ENCODE results near the gene FAM181A. TPM values are rescaled to one million over a fixed set of nuclear protein-coding genes. Genes with fewer than 3 reads are reported as not detected.

Gene FAM181A
- total and polyA plus RNA-seq, 2 donors, result 0.11 TPM; not detected in 1

- no peaks in the 10 kb centered on the region for H3K9me3 ChIP-seq (ENCODE audit: control insufficient read depth in 2 of 2, insufficient read depth in 1 of 2, low read length in 1 of 2)
- no peaks in the 10 kb centered on the region for H3K36me3 ChIP-seq (ENCODE audit: control insufficient read depth in 2 of 2, insufficient read depth in 2 of 2, low read length in 1 of 2)
- 95% methylated on average over 21 of the region's 21 CpGs for WGBS
- no peak overlapping the region for H3K4me3 ChIP-seq (ENCODE audit: low read length in 2 of 2)
- DNase-seq (ENCODE audit: low read depth in 6 of 9, low spot score in 9 of 9), result no peak
- no peak overlapping the region for H3K27ac ChIP-seq (ENCODE audit: low read depth in 1 of 2, low read length in 1 of 2)
- H3K4me1 ChIP-seq (ENCODE audit: control insufficient read depth in 2 of 2, insufficient read depth in 2 of 2, low read length in 2 of 2), result no peaks in the 10 kb centered on the region
- H3K27me3 ChIP-seq (ENCODE audit: control insufficient read depth in 2 of 2, insufficient read depth in 1 of 2, low read length in 1 of 2), result no peaks in the 10 kb centered on the region
Observed at GRCh38 chr14:93926245-93926872, 785 bp upstream of the FAM181A start.

- Histone ChIP-seq H3K9me3 (ENCODE audit: control insufficient read depth in 2 of 2, insufficient read depth in 1 of 2, low read length in 1 of 2) (no peaks in the 10 kb centered on the region), H3K4me1 (ENCODE audit: control insufficient read depth in 2 of 2, insufficient read depth in 2 of 2, low read length in 2 of 2) (no peaks in the 10 kb centered on the region), H3K27me3 (ENCODE audit: control insufficient read depth in 2 of 2, insufficient read depth in 1 of 2, low read length in 1 of 2) (no peaks in the 10 kb centered on the region), H3K36me3 (ENCODE audit: control insufficient read depth in 2 of 2, insufficient read depth in 2 of 2, low read length in 1 of 2) (no peaks in the 10 kb centered on the region), H3K4me3 (ENCODE audit: low read length in 2 of 2) (no peak overlapping the region), H3K27ac (ENCODE audit: low read depth in 1 of 2, low read length in 1 of 2) (no peak overlapping the region)
- WGBS, result 66% methylated on average over 6 of the region's 6 CpGs
- DNase-seq (ENCODE audit: low read depth in 6 of 9, low spot score in 9 of 9), result no peak
Observed at GRCh38 chr14:93927800-93928145, 629 bp downstream of the FAM181A start.

GRCh38 chr14:93928184-93929047, 1.3 kb downstream of the FAM181A start:
- no peak for DNase-seq (ENCODE audit: low read depth in 6 of 9, low spot score in 9 of 9)
- WGBS, result 94% methylated on average over 26 of the region's 26 CpGs
- no peaks in the 10 kb centered on the region for H3K36me3 ChIP-seq (ENCODE audit: control insufficient read depth in 2 of 2, insufficient read depth in 2 of 2, low read length in 1 of 2)
- H3K27ac ChIP-seq (ENCODE audit: low read depth in 1 of 2, low read length in 1 of 2), result no peak overlapping the region
- H3K9me3 ChIP-seq (ENCODE audit: control insufficient read depth in 2 of 2, insufficient read depth in 1 of 2, low read length in 1 of 2), result no peaks in the 10 kb centered on the region
- H3K4me1 ChIP-seq (ENCODE audit: control insufficient read depth in 2 of 2, insufficient read depth in 2 of 2, low read length in 2 of 2), result no peaks in the 10 kb centered on the region
- no peaks in the 10 kb centered on the region for H3K27me3 ChIP-seq (ENCODE audit: control insufficient read depth in 2 of 2, insufficient read depth in 1 of 2, low read length in 1 of 2)
- no peak overlapping the region for H3K4me3 ChIP-seq (ENCODE audit: low read length in 2 of 2)

GRCh38 chr14:93929048-93929535, 1.9 kb downstream of the FAM181A start:
- no peak for DNase-seq (ENCODE audit: low read depth in 6 of 9, low spot score in 9 of 9)
- no peaks in the 10 kb centered on the region for H3K9me3 ChIP-seq (ENCODE audit: control insufficient read depth in 2 of 2, insufficient read depth in 1 of 2, low read length in 1 of 2)
- no peak overlapping the region for H3K4me3 ChIP-seq (ENCODE audit: low read length in 2 of 2)
- 91% methylated on average over 13 of the region's 13 CpGs for WGBS
- H3K4me1 ChIP-seq (ENCODE audit: control insufficient read depth in 2 of 2, insufficient read depth in 2 of 2, low read length in 2 of 2), result no peaks in the 10 kb centered on the region
- no peaks in the 10 kb centered on the region for H3K36me3 ChIP-seq (ENCODE audit: control insufficient read depth in 2 of 2, insufficient read depth in 2 of 2, low read length in 1 of 2)
- no peak overlapping the region for H3K27ac ChIP-seq (ENCODE audit: low read depth in 1 of 2, low read length in 1 of 2)
- no peaks in the 10 kb centered on the region for H3K27me3 ChIP-seq (ENCODE audit: control insufficient read depth in 2 of 2, insufficient read depth in 1 of 2, low read length in 1 of 2)

GRCh38 chr14:93929657-93930056, 2.5 kb downstream of the FAM181A start:
- 95% methylated on average over 11 of the region's 11 CpGs for WGBS
- Histone ChIP-seq H3K4me1 (ENCODE audit: control insufficient read depth in 2 of 2, insufficient read depth in 2 of 2, low read length in 2 of 2) (no peaks in the 10 kb centered on the region), H3K36me3 (ENCODE audit: control insufficient read depth in 2 of 2, insufficient read depth in 2 of 2, low read length in 1 of 2) (no peaks in the 10 kb centered on the region), H3K4me3 (ENCODE audit: low read length in 2 of 2) (no peak overlapping the region), H3K27ac (ENCODE audit: low read depth in 1 of 2, low read length in 1 of 2) (no peak overlapping the region), H3K27me3 (ENCODE audit: control insufficient read depth in 2 of 2, insufficient read depth in 1 of 2, low read length in 1 of 2) (no peaks in the 10 kb centered on the region), H3K9me3 (ENCODE audit: control insufficient read depth in 2 of 2, insufficient read depth in 1 of 2, low read length in 1 of 2) (no peaks in the 10 kb centered on the region)
- DNase-seq (ENCODE audit: low read depth in 6 of 9, low spot score in 9 of 9), result no peak

- DNase-seq (ENCODE audit: low read depth in 6 of 9, low spot score in 9 of 9), result no peak
- WGBS, result 94% methylated on average over 8 of the region's 8 CpGs
- H3K9me3 ChIP-seq (ENCODE audit: control insufficient read depth in 2 of 2, insufficient read depth in 1 of 2, low read length in 1 of 2), result no peaks in the 10 kb centered on the region
- no peaks in the 10 kb centered on the region for H3K4me1 ChIP-seq (ENCODE audit: control insufficient read depth in 2 of 2, insufficient read depth in 2 of 2, low read length in 2 of 2)
- no peaks in the 10 kb centered on the region for H3K36me3 ChIP-seq (ENCODE audit: control insufficient read depth in 2 of 2, insufficient read depth in 2 of 2, low read length in 1 of 2)
- H3K27ac ChIP-seq (ENCODE audit: low read depth in 1 of 2, low read length in 1 of 2), result no peak overlapping the region
- H3K4me3 ChIP-seq (ENCODE audit: low read length in 2 of 2), result no peak overlapping the region
- H3K27me3 ChIP-seq (ENCODE audit: control insufficient read depth in 2 of 2, insufficient read depth in 1 of 2, low read length in 1 of 2), result no peaks in the 10 kb centered on the region
Observed at GRCh38 chr14:93930296-93930988, 3.3 kb downstream of the FAM181A start.

- H3K4me3 ChIP-seq (ENCODE audit: low read length in 2 of 2), result no peak overlapping the region
- 91% methylated on average over 4 of the region's 4 CpGs for WGBS
- no peaks in the 10 kb centered on the region for H3K27me3 ChIP-seq (ENCODE audit: control insufficient read depth in 2 of 2, insufficient read depth in 1 of 2, low read length in 1 of 2)
- H3K27ac ChIP-seq (ENCODE audit: low read depth in 1 of 2, low read length in 1 of 2), result no peak overlapping the region
- no peak for DNase-seq (ENCODE audit: low read depth in 6 of 9, low spot score in 9 of 9)
- no peaks in the 10 kb centered on the region for H3K4me1 ChIP-seq (ENCODE audit: control insufficient read depth in 2 of 2, insufficient read depth in 2 of 2, low read length in 2 of 2)
- H3K9me3 ChIP-seq (ENCODE audit: control insufficient read depth in 2 of 2, insufficient read depth in 1 of 2, low read length in 1 of 2), result no peaks in the 10 kb centered on the region
- no peaks in the 10 kb centered on the region for H3K36me3 ChIP-seq (ENCODE audit: control insufficient read depth in 2 of 2, insufficient read depth in 2 of 2, low read length in 1 of 2)
Observed at GRCh38 chr14:93930989-93931307, 3.8 kb downstream of the FAM181A start.

- Histone ChIP-seq H3K9me3 (ENCODE audit: control insufficient read depth in 2 of 2, insufficient read depth in 1 of 2, low read length in 1 of 2) (no peaks in the 10 kb centered on the region), H3K27ac (ENCODE audit: low read depth in 1 of 2, low read length in 1 of 2) (no peak overlapping the region), H3K27me3 (ENCODE audit: control insufficient read depth in 2 of 2, insufficient read depth in 1 of 2, low read length in 1 of 2) (peaks cover 0 to 11% of the 10 kb centered on the region in 2 donors), H3K4me1 (ENCODE audit: control insufficient read depth in 2 of 2, insufficient read depth in 2 of 2, low read length in 2 of 2) (no peaks in the 10 kb centered on the region), H3K4me3 (ENCODE audit: low read length in 2 of 2) (no peak overlapping the region), H3K36me3 (ENCODE audit: control insufficient read depth in 2 of 2, insufficient read depth in 2 of 2, low read length in 1 of 2) (no peaks in the 10 kb centered on the region)
- WGBS, result 90% methylated on average over 4 of the region's 4 CpGs
- no peak for DNase-seq (ENCODE audit: low read depth in 6 of 9, low spot score in 9 of 9)
Observed at GRCh38 chr14:93932642-93933041, 5.5 kb downstream of the FAM181A start.

- no peak for DNase-seq (ENCODE audit: low read depth in 6 of 9, low spot score in 9 of 9)
- H3K36me3 ChIP-seq (ENCODE audit: control insufficient read depth in 2 of 2, insufficient read depth in 2 of 2, low read length in 1 of 2), result no peaks in the 10 kb centered on the region
- H3K27ac ChIP-seq (ENCODE audit: low read depth in 1 of 2, low read length in 1 of 2), result no peak overlapping the region
- WGBS, result 92% methylated on average over 8 of the region's 8 CpGs
- H3K9me3 ChIP-seq (ENCODE audit: control insufficient read depth in 2 of 2, insufficient read depth in 1 of 2, low read length in 1 of 2), result no peaks in the 10 kb centered on the region
- H3K4me1 ChIP-seq (ENCODE audit: control insufficient read depth in 2 of 2, insufficient read depth in 2 of 2, low read length in 2 of 2), result no peaks in the 10 kb centered on the region
- no peak overlapping the region for H3K4me3 ChIP-seq (ENCODE audit: low read length in 2 of 2)
- peaks cover 5 to 34% of the 10 kb centered on the region in 2 donors for H3K27me3 ChIP-seq (ENCODE audit: control insufficient read depth in 2 of 2, insufficient read depth in 1 of 2, low read length in 1 of 2)
Observed at GRCh38 chr14:93935213-93935612, 8.1 kb downstream of the FAM181A start.
